GM18508 (cell line): Measurements from ENCODE around the gene BORCS6.

Source experiments
- ATAC-seq: cut with Tn5 transposase; IDR thresholded peaks from one replicate; pipeline ENCODE4 v1.9.1; 2021; ENCODE audit warnings: moderate number of reproducible peaks; ENCODE audit not compliant: insufficient read depth, unreplicated experiment

BORCS6 gene

DNA sequence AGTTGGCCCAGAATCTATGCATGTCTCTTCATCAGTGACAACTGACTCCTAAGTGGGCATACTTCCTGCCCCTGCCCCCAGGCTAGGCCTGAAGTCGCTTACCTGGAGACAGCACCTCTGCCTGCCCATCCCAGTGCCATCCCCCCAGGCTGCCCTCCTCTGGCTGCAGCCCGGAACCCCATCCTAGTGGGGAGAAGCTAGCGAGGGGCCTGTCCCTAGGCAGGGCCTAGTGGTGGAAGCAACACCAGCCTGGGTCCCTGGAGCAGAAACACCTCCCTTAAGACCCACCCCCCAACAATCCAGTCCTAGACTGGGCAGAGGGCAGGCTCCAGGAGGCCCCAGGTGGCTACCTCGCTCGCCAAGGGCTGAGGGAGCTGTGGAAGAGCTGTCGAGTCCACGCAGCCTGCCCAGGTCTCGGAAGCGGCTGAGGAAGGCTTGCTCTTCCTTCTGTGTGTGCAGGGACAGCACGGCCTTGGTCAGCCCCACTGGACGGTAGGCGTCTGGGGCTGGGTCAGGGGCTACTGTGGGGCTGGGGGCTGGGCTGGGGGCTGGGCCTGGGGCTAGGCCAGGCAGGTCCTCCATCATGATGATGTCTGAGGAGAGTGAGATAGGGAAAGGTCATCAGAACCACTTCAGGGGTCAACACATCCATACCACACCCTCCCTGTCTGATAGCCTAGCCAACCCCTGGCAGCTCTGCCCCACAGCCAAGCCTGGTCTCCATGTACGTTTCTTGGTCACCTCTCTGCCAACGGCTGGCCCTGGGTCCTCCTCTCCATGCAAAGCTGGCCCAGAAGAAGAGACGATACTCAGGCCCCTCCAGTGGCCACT lies 45.4 kb downstream of the BORCS6 start:
- ATAC-seq = no peak

DNA sequence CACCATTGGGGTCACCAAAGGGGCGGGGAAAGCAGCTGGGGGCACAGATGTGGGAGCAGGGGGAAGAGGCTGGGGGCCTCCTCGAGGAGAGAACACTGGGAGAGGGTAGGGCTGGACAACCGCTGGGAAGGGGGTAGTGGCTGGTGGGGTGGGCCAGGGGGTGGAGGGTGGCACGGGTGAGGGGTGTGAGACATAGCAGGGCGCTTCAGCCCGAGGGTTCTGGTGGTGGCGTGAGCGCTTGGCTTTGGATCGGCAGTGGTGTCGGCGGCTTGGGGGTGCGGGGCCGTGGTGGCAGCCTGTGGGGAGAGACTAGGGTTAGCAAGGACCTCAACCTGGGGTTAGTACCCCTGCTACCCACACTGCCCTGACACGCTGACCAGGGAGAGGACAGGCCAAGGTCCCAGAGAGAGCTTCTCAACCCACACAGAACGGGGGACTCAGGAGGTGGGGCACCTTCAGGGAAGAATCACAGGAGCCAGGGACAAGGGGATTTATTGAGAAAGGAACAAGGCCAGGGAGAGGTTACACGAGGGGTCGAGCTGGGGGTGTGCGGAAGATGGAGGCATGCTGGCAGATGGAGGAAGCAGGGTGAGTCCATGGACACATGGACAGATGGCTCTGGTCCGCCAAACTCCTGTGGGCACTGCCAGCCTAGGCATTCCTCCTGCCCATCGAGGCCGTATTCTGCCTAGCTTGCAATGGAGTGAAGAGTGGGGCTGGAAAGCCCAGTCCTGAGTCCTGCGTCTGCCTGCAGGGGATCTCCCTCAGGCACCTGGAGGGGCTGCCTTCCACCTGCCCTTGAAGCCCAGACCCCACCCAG lies 46.2 kb downstream of the BORCS6 start:
- no peak for ATAC-seq

DNA sequence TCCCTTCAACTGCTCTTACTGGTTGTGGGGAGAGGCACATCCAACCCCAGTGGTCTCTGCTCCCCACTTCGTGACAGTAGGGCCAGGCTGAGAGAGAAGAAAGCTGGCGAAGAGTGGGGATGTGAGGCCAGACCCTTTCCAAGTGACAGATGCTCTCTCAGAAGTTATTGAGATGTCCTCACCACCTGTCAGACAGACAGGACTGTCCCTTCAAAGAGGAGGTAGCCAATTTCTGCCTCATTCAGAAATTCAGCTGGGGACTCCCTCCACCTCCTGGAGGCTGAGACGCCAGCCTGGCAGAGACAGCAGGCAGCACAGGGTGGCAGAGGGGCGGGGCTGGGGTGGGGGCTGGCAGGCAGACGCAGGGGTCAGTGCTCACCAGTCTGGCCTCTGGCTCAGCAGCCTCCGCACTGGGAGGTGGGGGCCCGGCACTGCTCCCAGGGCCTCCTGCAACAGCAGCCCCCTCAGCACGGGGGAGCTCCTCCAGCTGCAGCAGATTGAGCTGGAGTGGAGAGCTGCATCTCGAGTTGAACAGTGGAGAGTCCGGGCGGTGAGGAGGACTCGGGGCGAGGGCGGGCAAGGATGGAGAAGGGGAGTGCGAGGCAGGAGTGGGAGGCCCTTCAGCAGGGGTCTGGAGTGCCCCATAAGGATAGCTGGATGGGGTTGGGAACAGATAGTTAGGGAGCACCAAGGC lies 46.9 kb downstream of the BORCS6 start:
- ATAC-seq = no peak

DNA sequence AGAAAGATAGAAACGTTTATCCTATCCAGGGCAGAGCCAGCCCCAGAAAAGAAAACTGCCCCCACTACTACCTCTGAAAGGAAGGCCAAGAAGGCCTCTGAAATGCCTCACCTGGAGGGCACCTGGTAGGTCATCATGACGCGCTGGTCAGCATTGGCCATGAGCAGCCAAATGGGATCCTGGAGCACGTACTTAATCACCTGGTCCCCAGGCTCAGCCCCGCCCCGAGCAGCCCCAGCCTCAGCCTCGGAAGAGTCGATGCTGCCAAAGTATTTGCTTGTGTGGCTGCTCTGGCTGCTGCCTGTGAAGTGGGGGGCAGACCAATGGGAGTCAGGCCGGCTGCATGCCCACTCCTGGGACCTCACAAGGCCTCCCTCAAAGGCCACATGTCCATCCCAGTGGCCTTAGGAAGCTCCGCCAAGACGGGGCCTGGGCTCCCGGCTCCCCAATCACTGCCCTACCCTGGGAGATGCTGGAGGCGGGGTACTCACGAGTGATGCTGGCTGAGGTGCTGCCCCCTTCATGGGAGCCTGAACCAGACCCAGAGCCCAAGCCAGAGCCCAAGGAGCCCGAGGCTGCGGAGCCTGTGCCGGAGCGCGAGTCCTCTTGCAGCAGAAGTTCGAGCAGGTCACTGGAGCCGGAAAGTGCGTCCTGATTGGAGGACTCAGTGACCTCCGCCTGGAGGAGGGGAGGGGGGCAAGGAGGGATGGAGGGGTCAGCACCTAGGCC lies 47.7 kb downstream of the BORCS6 start:
- no peak for ATAC-seq

DNA sequence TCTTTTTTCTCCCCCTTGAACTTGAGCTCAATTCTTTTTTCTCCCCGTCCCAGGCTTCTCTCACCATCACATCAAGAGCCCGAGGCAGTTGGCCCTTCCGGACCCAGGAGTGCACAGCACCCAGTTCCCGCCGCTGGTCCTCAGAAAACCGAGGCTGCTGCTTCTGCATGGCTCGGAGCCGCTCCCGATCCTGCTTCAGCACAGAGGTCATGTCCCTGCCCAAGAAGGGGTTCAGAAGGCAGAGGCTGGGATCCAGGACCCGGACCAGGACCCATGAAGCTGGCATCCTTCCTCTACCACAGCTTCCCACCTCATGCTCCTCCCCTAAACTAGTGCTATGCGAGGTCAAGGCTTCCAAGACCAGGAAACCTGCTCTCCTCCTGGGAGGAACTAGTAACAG lies 48.2 kb downstream of the BORCS6 start:
- no peak for ATAC-seq

DNA sequence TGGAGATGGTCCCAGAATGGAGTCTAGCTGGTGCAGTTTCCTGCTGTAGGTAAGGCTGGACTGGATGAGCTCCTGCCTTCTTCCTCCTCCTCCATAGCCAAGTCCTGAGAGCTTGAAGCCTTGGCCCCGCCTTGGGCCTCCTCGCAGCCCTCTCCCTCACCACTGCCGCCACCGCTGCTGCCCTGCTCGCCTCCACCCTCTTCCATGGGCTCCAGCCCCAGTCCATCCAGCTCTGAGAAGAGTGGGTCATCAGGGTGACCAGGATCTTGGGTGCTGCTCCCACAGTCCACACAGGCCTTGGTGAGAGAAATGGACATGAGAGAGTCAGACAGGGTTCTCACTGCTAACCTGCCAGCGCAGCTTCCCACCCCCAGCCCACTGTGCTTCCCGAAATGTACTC lies 48.9 kb downstream of the BORCS6 start:
- no peak for ATAC-seq

DNA sequence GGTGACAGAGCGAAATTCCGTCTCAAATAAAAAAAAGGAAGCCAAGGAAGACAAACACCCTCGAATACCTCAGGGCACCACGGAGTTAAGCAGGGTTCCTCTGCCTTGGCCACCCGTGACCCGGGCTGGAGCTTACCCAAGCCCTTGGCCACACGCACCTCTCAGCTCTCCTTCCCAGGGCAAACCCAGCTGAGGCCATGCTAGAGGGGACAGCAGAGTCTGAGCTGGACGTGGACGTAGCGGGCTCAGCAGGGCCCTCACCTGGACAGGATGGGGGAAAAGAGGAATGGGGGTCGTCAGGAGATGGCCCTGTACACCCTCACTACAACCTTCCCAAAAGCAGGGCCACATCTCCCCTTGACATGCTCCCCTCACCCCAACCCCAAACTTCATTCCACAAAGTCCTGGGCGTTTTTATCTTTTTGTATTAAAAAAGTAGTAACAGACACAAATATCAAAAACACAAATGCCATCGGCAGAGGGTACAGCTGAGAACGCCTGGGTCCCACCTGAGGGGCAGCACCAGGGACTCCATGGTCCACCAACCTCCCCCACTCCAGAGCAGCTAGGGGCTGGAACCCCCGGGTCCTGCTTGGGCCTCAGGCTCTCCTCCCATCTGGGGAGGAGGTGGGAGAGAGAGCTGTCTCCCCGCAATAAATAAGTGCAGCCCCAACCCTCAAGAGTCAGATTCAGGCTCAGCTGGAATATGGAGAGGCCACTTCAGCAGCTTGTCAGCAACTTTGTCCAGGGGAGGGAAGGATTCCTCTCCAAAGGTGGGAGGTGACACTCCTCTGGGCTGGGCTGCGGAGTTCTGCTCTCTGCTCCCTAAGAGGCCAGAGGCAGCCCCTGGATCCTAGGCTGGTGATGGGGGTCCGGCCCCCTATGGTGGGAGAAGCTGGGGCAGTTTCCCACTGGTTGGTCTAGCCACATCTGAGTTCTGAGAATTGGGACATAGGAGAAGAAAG lies 49.6 kb downstream of the BORCS6 start:
- ATAC-seq = no peak

DNA sequence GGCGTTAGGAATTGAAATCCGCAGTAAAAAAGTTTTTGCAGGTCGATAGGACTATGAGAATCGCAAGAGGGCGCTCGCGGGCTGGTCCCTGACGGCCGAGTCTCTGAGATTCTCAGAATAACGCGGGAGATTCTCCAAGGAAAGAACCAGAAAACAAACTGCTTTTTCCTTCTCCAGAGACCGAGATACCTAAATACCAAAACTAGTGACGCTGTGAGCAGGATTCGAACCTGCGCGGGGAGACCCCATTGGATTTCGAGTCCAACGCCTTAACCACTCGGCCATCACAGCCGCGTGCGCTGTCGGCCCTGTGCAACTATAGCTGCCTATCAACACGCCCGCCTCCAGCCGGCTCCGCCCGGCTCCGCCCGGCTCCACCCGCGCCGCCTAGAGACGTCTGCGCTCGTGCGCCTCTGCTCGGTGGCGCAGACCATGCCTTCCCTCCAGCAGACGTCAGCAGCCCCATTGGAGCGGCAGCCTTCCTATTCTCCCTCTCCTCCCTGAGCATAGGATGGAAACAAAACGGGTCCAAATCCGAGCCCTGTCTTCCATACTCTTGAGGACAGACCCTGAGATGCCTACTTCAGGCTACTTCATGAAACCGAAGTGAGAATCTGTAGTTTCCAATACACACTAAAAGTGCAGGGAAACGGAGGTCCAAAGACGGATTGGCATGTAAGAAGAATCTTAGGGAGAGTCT lies 51.2 kb downstream of the BORCS6 start:
- no peak for ATAC-seq

DNA sequence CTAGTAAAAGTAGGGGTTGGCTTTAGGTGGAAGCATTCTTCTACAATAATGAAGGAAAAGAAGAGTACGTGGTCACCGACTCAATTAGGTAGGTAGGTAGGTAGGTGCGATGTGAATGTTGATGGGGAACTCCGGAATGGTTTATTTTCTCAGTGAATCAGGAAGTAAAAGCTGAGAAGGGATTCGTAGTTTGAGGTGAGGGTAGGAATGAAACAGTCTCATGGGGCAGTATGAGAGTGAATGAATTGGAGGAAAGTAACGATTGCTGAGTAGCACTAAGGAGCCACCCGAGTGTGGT lies 51.7 kb downstream of the BORCS6 start:
- ATAC-seq = no peak
